Endothelial cell of umbilical vein (primary cell): ENCODE results near the gene TTLL9.

Experiments used
- FOS ChIP-seq: IDR thresholded peaks from 2 replicates; pipeline ENCODE4 v1.6.1; 2011; ENCODE audit warnings: mild to moderate bottlenecking, low read length, moderate library complexity, borderline replicate concordance; ENCODE audit not compliant: insufficient read depth
- POLR2A ChIP-seq: IDR thresholded peaks from 2 replicates; pipeline ENCODE4 v1.6.1; 2012; ENCODE audit warnings: low read depth, mild to moderate bottlenecking, control low read depth, low read length
- TF ChIP-seq, protein P1 (sequence below), 2 donors: IDR thresholded peaks; 1 replicate in 1 of 2; 2 replicates in 1 of 2; pipeline ENCODE4 v1.5.1; 2011; ENCODE audit warnings: low read length in 2 of 2, mild to moderate bottlenecking in 2 of 2, moderate library complexity in 2 of 2, control low read depth in 1 of 2, inconsistent platforms in 1 of 2, low read depth in 1 of 2; ENCODE audit not compliant: insufficient read depth in 1 of 2; ENCODE audit errors: extremely low read depth in 1 of 2

- TF ChIP-seq POLR2A (no peak), FOS (no peak)
- TF ChIP-seq, protein P1, sequence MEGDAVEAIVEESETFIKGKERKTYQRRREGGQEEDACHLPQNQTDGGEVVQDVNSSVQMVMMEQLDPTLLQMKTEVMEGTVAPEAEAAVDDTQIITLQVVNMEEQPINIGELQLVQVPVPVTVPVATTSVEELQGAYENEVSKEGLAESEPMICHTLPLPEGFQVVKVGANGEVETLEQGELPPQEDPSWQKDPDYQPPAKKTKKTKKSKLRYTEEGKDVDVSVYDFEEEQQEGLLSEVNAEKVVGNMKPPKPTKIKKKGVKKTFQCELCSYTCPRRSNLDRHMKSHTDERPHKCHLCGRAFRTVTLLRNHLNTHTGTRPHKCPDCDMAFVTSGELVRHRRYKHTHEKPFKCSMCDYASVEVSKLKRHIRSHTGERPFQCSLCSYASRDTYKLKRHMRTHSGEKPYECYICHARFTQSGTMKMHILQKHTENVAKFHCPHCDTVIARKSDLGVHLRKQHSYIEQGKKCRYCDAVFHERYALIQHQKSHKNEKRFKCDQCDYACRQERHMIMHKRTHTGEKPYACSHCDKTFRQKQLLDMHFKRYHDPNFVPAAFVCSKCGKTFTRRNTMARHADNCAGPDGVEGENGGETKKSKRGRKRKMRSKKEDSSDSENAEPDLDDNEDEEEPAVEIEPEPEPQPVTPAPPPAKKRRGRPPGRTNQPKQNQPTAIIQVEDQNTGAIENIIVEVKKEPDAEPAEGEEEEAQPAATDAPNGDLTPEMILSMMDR (IDR thresholded peaks at IDR 0.05; ENCODE audit: extremely low read depth in 1 of 2, insufficient read depth in 1 of 2, low read depth in 1 of 2, low read length in 2 of 2): no peak
Observed at GRCh38 chr20:31842471-31843157, 27.8 kb upstream of the TTLL9 start.
